ENCODE results near the gene ALDH1A1.

- no peak for TF ChIP-seq GATA3 (IDR thresholded peaks at IDR 0.05; ENCODE audit: low read depth, low read length)
- TF ChIP-seq GATA2 (IDR thresholded peaks at IDR 0.05; ENCODE audit: low read depth, low read length), result no peak
Measured at GRCh38 chr9:72899734-72900477, 52.9 kb downstream of the ALDH1A1 start.

Data from SH-SY5Y (cell line).